Heart right ventricle (tissue), 16 donors: ENCODE results near the gene BRS3. TPM values are rescaled to one million over a fixed set of nuclear protein-coding genes. Genes with fewer than 3 reads are reported as not detected.

ENCODE experiments used
- ATAC-seq, 8 donors: fragments of 200-7000 bp; cut with Tn5 transposase; one replicate each; pipeline ENCODE4 v1.9.1; 2020; ENCODE audit warnings: mild to moderate bottlenecking in 8 of 8, moderate library complexity in 8 of 8, moderate number of reproducible peaks in 1 of 8
- DNase-seq, 2 donors: peaks; one replicate each; pipeline ENCODE4 v3.0.0-alpha.2; 2020
- H3K27ac ChIP-seq, 10 donors: fragments of 200-600 bp; sonication (generic) in 2 of 10; one replicate each; pipeline versions ENCODE4 v1.5.0 to v1.8.0; 2020 to 2022; ENCODE audit warnings: mild to moderate bottlenecking in 3 of 10
- H3K27me3 ChIP-seq, 7 donors: fragments of 200-600 bp; one replicate each; pipeline ENCODE4 v1.8.0; 2021 to 2022; ENCODE audit warnings: mild to moderate bottlenecking in 2 of 7
- H3K36me3 ChIP-seq, 9 donors: fragments of 200-600 bp; sonication (generic) in 1 of 9; one replicate each; pipeline versions ENCODE4 v1.5.0 to v1.8.0; 2020 to 2022; ENCODE audit warnings: mild to moderate bottlenecking in 2 of 9
- H3K4me1 ChIP-seq, 9 donors: fragments of 200-600 bp; sonication (generic) in 1 of 9; one replicate each; pipeline versions ENCODE4 v1.5.0 to v1.8.0; 2020 to 2022; ENCODE audit warnings: mild to moderate bottlenecking in 4 of 9
- H3K4me3 ChIP-seq, 10 donors: fragments of 200-600 bp; sonication (generic) in 2 of 10; one replicate each; pipeline versions ENCODE4 v1.5.0 to v1.8.0; 2020 to 2022; ENCODE audit warnings: mild to moderate bottlenecking in 7 of 10, moderate library complexity in 2 of 10
- H3K9me3 ChIP-seq, 11 donors: fragments of 200-600 bp in 10 of 11; sonication (generic) in 2 of 11; one replicate each; pipeline versions ENCODE4 v1.5.0 to v1.8.0; 2013 to 2022; ENCODE audit warnings: mild to moderate bottlenecking in 2 of 11, control low read depth in 1 of 11, moderate library complexity in 1 of 11
- CTCF ChIP-seq, 9 donors: fragments of 200-600 bp; sonication (generic) in 2 of 9; IDR thresholded peaks; one replicate each; pipeline versions ENCODE4 v1.5.0 to v1.8.0; 2021 to 2022; ENCODE audit warnings: antibody characterized with exemption in 9 of 9, mild to moderate bottlenecking in 5 of 9, moderate library complexity in 1 of 9
- WGBS, 2 donors: extraction: QIAGEN DNeasy Blood & Tissue Kit; methylation state at CpG; one replicate each; pipeline ENCODE4 v1.1.7; 2013; ENCODE audit warnings: inconsistent platforms in 1 of 2; 5-methylcytosine and 5-hydroxymethylcytosine counted together
- intact Hi-C, 10 donors: fragments of 100-400 bp; cut with DNase I; formaldehyde crosslinking; loops; one replicate each; pipeline versions ENCODE4 v1.11.1 to v1.14.2; 2022
- polyA plus RNA-seq, 2 donors: library from polyadenylated mRNA; stranded (reverse); fragments of 200-250 nt; gene quantifications; one replicate each; pipeline ENCODE4 v1.2.3, GENCODE V29; 2013
- total RNA-seq, 10 donors: library from RNA; stranded (reverse); fragmentation: NEBNext Ultra II Directional in 3 of 10; extraction: Animal tissue kit (Norgen Biotek cat#: 25700) in 3 of 10; gene quantifications; one replicate each; pipeline versions ENCODE4 v1.2.1 to v1.2.4, GENCODE V29; 2021 to 2023
- donor health status: Arrhythmogenic right ventricular cardiomyopathy.
- donor health status: ischemic (EF 13 %, LVEDD 7.1; RV severe dilation, severe dysfunction).
- donor health status: healthy with polysubstance abuse.
- donor health status: DM: no; HTN: yes; CAD: no.
- donor health status: DM: no; HTN: no; CAD: no.
- donor health status: ischemic (EF 25% LVEDD 6.9; RV normal size, moderate dysfunction).
- donor health status: ischemic (EF 25% LVEDD 5.7; RV mildly dilated, moderate dysfunction).
- donor health status: healthy.
- donor health status: DM: yes; HTN: yes; CAD: no.
- donor health status: Ischemic cardiomyopathy.
- donor health status: ischemic (EF 35%, LVEDD 5.7; RV mildly dilated, moderate dysfunction).
- donor health status: nonischemic (EF 11% LVEDD 7.7; RV severe dilation, severe dysfunction).
- donor health status: DM: yes; HTN: yes; CAD: no.
- donor health status: PGD.
- donor health status: ischemic (EF 29% LVEDD 5.4; RV normal size, mild dysfunction).
- donor health status: nonischemic (EF 23%, LVEDD 6.1; RV moderate dilation, normal function).

Gene BRS3
- total and polyA plus RNA-seq, 12 donors, result not detected

GRCh38 chrX:136467303-136467702 lies 20.4 kb upstream of the BRS3 start:
- no peaks in the 10 kb centered on the region for H3K4me1 ChIP-seq
- TF ChIP-seq CTCF (IDR thresholded peaks at IDR 0.05), result no peak
- ATAC-seq, result no peak

DNA sequence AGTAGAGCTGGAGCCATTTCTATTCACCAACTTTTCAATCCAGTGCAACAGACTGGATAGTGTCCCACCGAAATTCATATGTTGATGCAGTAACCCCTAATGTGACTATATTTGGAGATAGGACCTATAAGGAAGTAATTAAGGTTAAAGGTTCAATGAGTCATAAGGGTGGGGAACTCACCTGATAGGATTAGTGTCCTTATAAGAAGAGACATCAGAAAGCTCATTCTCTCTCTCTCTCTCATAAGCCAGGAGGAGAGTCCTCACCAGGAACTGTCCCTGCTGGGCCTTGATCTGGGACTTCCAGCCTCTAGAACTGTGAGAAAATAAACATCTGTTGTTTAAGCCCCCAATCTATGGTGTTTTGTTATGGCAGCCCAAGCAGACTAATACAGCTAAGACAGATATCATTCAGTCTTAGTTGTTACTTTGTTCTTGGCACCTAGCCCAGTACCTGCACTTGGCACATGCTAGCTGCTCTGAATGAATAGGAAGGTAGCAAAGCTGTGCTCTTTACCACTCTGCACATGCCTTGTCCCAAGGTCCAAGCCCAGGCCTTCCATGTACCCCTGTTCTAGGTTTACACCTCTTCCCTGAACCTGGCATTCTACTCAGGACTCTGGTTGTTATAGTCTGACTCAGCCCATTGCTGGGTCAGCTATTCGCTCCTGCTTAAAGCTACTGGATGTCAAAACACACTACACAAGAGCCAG lies 19.2 kb upstream of the BRS3 start:
- no peak for ATAC-seq
- no peak overlapping the region for H3K4me3 ChIP-seq
- H3K27ac ChIP-seq, result no peak overlapping the region
- no peaks in the 10 kb centered on the region for H3K4me1 ChIP-seq
- peaks cover 0 to 3% (median 0%) of the 10 kb centered on the region in 7 donors for H3K27me3 ChIP-seq
- intact Hi-C loops, result no loop called here
- no peaks in the 10 kb centered on the region for H3K36me3 ChIP-seq
- no peak for TF ChIP-seq CTCF (IDR thresholded peaks at IDR 0.05)
- no peak for DNase-seq
- no peaks in the 10 kb centered on the region for H3K9me3 ChIP-seq
- 92 to 95% methylated on average over 2 of the region's 2 CpGs for WGBS, 2 donors

More at GRCh38 chrX:136467303-136467702, 20.4 kb upstream of the BRS3 start:
- intact Hi-C loops, result no loop called here
- Histone ChIP-seq H3K4me3 (no peak overlapping the region), H3K36me3 (no peaks in the 10 kb centered on the region), H3K27ac (no peak overlapping the region), H3K27me3 (peaks cover 0 to 3% (median 0%) of the 10 kb centered on the region in 7 donors), H3K9me3 (no peaks in the 10 kb centered on the region)
- DNase-seq, result no peak
- 74 to 79% methylated on average over 3 of the region's 3 CpGs for WGBS, 2 donors

DNA sequence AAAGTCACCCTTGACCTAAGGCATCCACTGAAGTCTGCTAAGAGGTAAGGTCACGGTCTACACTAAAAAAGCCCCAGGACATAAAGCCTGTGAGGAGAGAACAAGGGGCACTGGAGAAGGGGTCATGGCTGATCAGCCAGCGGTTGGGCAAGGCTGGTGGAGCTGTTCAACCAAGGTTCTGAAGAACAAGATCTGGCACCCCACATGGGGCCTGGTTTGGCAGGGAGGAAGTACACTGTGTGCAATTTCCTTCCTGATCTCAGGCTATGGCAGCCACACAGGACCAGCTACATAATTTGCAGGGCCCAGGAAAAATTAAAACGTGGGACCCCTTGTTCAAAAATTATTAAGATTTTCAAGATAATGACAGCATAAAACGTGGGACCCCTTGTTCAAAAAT lies 14.1 kb upstream of the BRS3 start:
- intact Hi-C loops, result no loop called here
- no peak overlapping the region for H3K4me3 ChIP-seq
- no peak overlapping the region for H3K27ac ChIP-seq
- TF ChIP-seq CTCF (IDR thresholded peaks at IDR 0.05), result no peak
- H3K27me3 ChIP-seq, result peaks cover 0 to under 1% (median 0%) of the 10 kb centered on the region in 7 donors
- no peak for DNase-seq
- no peak for ATAC-seq
- no peaks in the 10 kb centered on the region for H3K4me1 ChIP-seq
- no peaks in the 10 kb centered on the region for H3K36me3 ChIP-seq
- H3K9me3 ChIP-seq, result no peaks in the 10 kb centered on the region
- 82 to 83% methylated on average over 4 of the region's 4 CpGs for WGBS, 2 donors

DNA sequence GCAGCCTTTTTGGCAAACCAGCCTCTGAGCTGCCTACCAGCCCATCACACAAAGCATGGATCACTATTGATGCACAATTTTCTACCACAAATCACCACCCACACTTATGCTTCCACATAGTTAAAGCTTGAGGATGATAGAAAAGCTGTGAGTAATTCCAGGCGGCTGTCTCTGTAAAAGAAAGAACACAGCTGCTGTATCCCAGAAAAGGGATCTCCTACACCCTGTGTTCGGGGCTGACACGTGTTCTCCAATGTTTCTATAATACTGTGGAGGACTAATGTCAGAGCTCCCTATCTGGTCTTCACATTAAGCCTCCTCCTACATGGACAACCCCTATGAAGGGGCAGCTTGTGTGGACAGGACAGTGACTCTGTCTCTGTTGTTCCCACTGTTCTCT lies 12.5 kb upstream of the BRS3 start:
- no peaks in the 10 kb centered on the region for H3K36me3 ChIP-seq
- TF ChIP-seq CTCF (IDR thresholded peaks at IDR 0.05), result no peak
- H3K27ac ChIP-seq, result no peak overlapping the region
- H3K9me3 ChIP-seq, result no peaks in the 10 kb centered on the region
- DNase-seq, result no peak
- H3K4me1 ChIP-seq, result peaks cover 0 to 1% (median 0%) of the 10 kb centered on the region in 9 donors
- H3K4me3 ChIP-seq, result no peak overlapping the region
- intact Hi-C loops, result no loop called here
- no peak for ATAC-seq
- H3K27me3 ChIP-seq, result peaks cover 0 to 8% (median 0%) of the 10 kb centered on the region in 7 donors
- 63 to 79% methylated on average over 3 of the region's 3 CpGs for WGBS, 2 donors
